ENCODE results near the gene MYPOP.

- TF ChIP-seq POLR2AphosphoS5 (IDR thresholded peaks at IDR 0.05) = no peak
- no peak for TF ChIP-seq CTCF (IDR thresholded peaks at IDR 0.05)
Observed at GRCh38 chr19:45895519-45895972, 6.9 kb downstream of the MYPOP start.
